H9 (cell line): ENCODE results near the gene ALAS1. TPM values are rescaled to one million over a fixed set of nuclear protein-coding genes. Genes with fewer than 3 reads are reported as not detected.

Source experiments
- DNase-seq: peaks from one replicate; pipeline ENCODE4 v3.0.0-alpha.2; 2017
- H2AFZ ChIP-seq: one replicate; pipeline ENCODE4 v1.6.1; 2013; ENCODE audit warnings: mild to moderate bottlenecking, low read length, control low read depth, moderate library complexity
- H2AK5ac ChIP-seq: 2 replicates; pipeline ENCODE4 v1.6.1; 2013; ENCODE audit warnings: low read length, control low read depth, mixed read lengths; ENCODE audit not compliant: insufficient read length
- H2BK120ac ChIP-seq: one replicate; pipeline ENCODE4 v1.6.1; 2013; ENCODE audit warnings: low read depth, mild to moderate bottlenecking, low read length, control low read depth, inconsistent platforms; ENCODE audit not compliant: poor library complexity, severe bottlenecking
- H2BK12ac ChIP-seq: 2 replicates; pipeline ENCODE4 v1.6.1; 2013; ENCODE audit warnings: low read length, control low read depth, mixed read lengths, low read depth; ENCODE audit not compliant: insufficient read length
- H2BK15ac ChIP-seq: 2 replicates; pipeline ENCODE4 v1.6.1; 2013; ENCODE audit warnings: low read depth, low read length, control low read depth
- H2BK20ac ChIP-seq: one replicate; pipeline ENCODE4 v1.6.1; 2013; ENCODE audit warnings: low read depth, mild to moderate bottlenecking, low read length, control low read depth, inconsistent platforms; ENCODE audit not compliant: poor library complexity, severe bottlenecking
- H2BK5ac ChIP-seq: 2 replicates; pipeline ENCODE4 v1.6.1; 2013; ENCODE audit warnings: low read length, control low read depth, mixed read lengths; ENCODE audit not compliant: insufficient read length
- H3K14ac ChIP-seq: 2 replicates; pipeline ENCODE4 v1.6.1; 2013; ENCODE audit warnings: low read length, control low read depth; ENCODE audit not compliant: insufficient read depth
- H3K18ac ChIP-seq: 2 replicates; pipeline ENCODE4 v1.6.1; 2013; ENCODE audit warnings: low read depth, mild to moderate bottlenecking, mixed read lengths, low read length, control low read depth; ENCODE audit not compliant: insufficient read length
- H3K23ac ChIP-seq: 2 replicates; pipeline ENCODE4 v1.6.1; 2013; ENCODE audit warnings: low read length, control low read depth, mixed read lengths, low read depth; ENCODE audit not compliant: insufficient read length
- H3K23me2 ChIP-seq: 2 replicates; pipeline ENCODE4 v1.6.1; 2013; ENCODE audit warnings: low read depth, mild to moderate bottlenecking, mixed read lengths, low read length, control low read depth; ENCODE audit not compliant: insufficient read length, poor library complexity, severe bottlenecking
- H3K27ac ChIP-seq: 2 replicates; pipeline ENCODE4 v1.5.1; 2013; ENCODE audit warnings: low read length, control low read depth, mixed read lengths, low read depth; ENCODE audit not compliant: insufficient read length
- H3K27me3 ChIP-seq: 2 replicates; pipeline ENCODE4 v1.6.1; 2013; ENCODE audit warnings: low read length, control low read depth, inconsistent platforms; ENCODE audit not compliant: insufficient read depth
- H3K4ac ChIP-seq: 2 replicates; pipeline ENCODE4 v1.6.1; 2013; ENCODE audit warnings: low read depth, mild to moderate bottlenecking, control low read depth, inconsistent platforms, low read length, moderate library complexity
- H3K4me1 ChIP-seq: 2 replicates; pipeline ENCODE4 v1.6.1; 2013; ENCODE audit warnings: low read length, control low read depth, inconsistent platforms; ENCODE audit not compliant: insufficient read depth
- H3K4me2 ChIP-seq: 2 replicates; pipeline ENCODE4 v1.6.1; 2013; ENCODE audit warnings: low read length, control low read depth, mixed read lengths; ENCODE audit not compliant: insufficient read length, insufficient read depth
- H3K56ac ChIP-seq: 2 replicates; pipeline ENCODE4 v1.6.1; 2013; ENCODE audit warnings: low read depth, mild to moderate bottlenecking, mixed read lengths, low read length, control low read depth; ENCODE audit not compliant: insufficient read length
- H3K79me1 ChIP-seq: 2 replicates; pipeline ENCODE4 v1.6.1; 2013; ENCODE audit warnings: low read depth, mild to moderate bottlenecking, moderate library complexity, low read length, control low read depth, inconsistent platforms; ENCODE audit not compliant: insufficient read depth, poor library complexity, severe bottlenecking
- H3K79me2 ChIP-seq: 2 replicates; pipeline ENCODE4 v1.6.1; 2013; ENCODE audit warnings: low read length, control low read depth, inconsistent platforms; ENCODE audit not compliant: insufficient read depth
- H3K9ac ChIP-seq: 2 replicates; pipeline ENCODE4 v1.6.1; 2013; ENCODE audit warnings: low read length, control low read depth, mixed read lengths; ENCODE audit not compliant: insufficient read length; ENCODE audit errors: extremely low read depth
- H3K9me3 ChIP-seq: one replicate; pipeline ENCODE4 v1.6.1; 2013; ENCODE audit warnings: low read depth, low read length, inconsistent platforms; ENCODE audit not compliant: control insufficient read depth
- H3T11ph ChIP-seq: one replicate; pipeline ENCODE4 v1.6.1; 2013; ENCODE audit warnings: mild to moderate bottlenecking, low read length, control low read depth, inconsistent platforms
- H4K20me1 ChIP-seq: one replicate; pipeline ENCODE4 v1.6.1; 2013; ENCODE audit not compliant: control insufficient read depth, insufficient read length, insufficient read depth
- H4K5ac ChIP-seq: 2 replicates; pipeline ENCODE4 v1.6.1; 2013; ENCODE audit warnings: low read depth, mild to moderate bottlenecking, mixed read lengths, low read length, control low read depth; ENCODE audit not compliant: insufficient read length
- H4K8ac ChIP-seq: replicated peaks from 2 replicates; pipeline ENCODE4 v1.6.1; 2013; ENCODE audit warnings: low read length, control low read depth, mixed read lengths, low read depth; ENCODE audit not compliant: insufficient read length
- H4K91ac ChIP-seq: 2 replicates; pipeline ENCODE4 v1.6.1; 2013; ENCODE audit warnings: low read depth, mild to moderate bottlenecking, moderate library complexity, mixed read lengths, low read length, control low read depth; ENCODE audit not compliant: insufficient read length
- H3K27ac Mint-ChIP-seq, 3 experiments: 2 replicates in 2 of 3; 3 replicates in 1 of 3; pipeline ENCODE4 v1.8.0; 2020 to 2021; ENCODE audit warnings: mixed read lengths in 3 of 3, mild to moderate bottlenecking in 1 of 3, moderate library complexity in 1 of 3
- H3K27me3 Mint-ChIP-seq: 2 replicates; pipeline ENCODE4 v1.8.0; 2021; ENCODE audit warnings: low read depth, mild to moderate bottlenecking, moderate library complexity, mixed read lengths
- H3K36me3 Mint-ChIP-seq, 3 experiments: 2 replicates in 2 of 3; 3 replicates in 1 of 3; pipeline ENCODE4 v1.8.0; 2020 to 2021; ENCODE audit warnings: low read depth in 3 of 3, mixed read lengths in 3 of 3; ENCODE audit not compliant: insufficient read depth in 1 of 3
- H3K4me1 Mint-ChIP-seq, 2 experiments: 2 replicates each; pipeline ENCODE4 v1.8.0; 2020; ENCODE audit warnings: mixed read lengths in 2 of 2
- H3K4me3 Mint-ChIP-seq, 2 experiments: 2 replicates in 1 of 2; 3 replicates in 1 of 2; pipeline ENCODE4 v1.8.0; 2020 to 2021; ENCODE audit warnings: mild to moderate bottlenecking in 2 of 2, mixed read lengths in 2 of 2, moderate library complexity in 1 of 2
- H3K9me3 Mint-ChIP-seq, 2 experiments: 2 replicates in 1 of 2; 3 replicates in 1 of 2; pipeline ENCODE4 v1.8.0; 2020; ENCODE audit warnings: mild to moderate bottlenecking in 2 of 2, mixed read lengths in 2 of 2, moderate library complexity in 1 of 2
- WGBS: extraction: QIAGEN DNeasy Blood & Tissue Kit; methylation state at CpG from one replicate; pipeline ENCODE4 v1.1.7; 2013; ENCODE audit warnings: missing lambda C conversion rate, low lambda C conversion rate, mixed read lengths; ENCODE audit not compliant: insufficient read length; ENCODE audit errors: extremely low coverage; 5-methylcytosine and 5-hydroxymethylcytosine counted together
- total RNA-seq: library from RNA; stranded (reverse); gene quantifications from 2 replicates; pipeline ENCODE4 v1.2.1, GENCODE V29; 2021
- TF ChIP-seq, protein P1 (sequence below): fragments of 200-600 bp; sonication (generic); conservative IDR thresholded peaks from 3 replicates; pipeline ENCODE4 v1.8.0; 2021; ENCODE audit warnings: antibody characterized with exemption, mild to moderate bottlenecking

ALAS1 gene
- total RNA-seq, 1 experiment from 2014 or later = 39.1 TPM

- no peak overlapping the region for H2BK120ac ChIP-seq
- Mint-ChIP-seq H3K4me3 (no peak overlapping the region), H3K27me3 (no peaks in the 10 kb centered on the region)
Measured at GRCh38 chr3:52149021-52149420, 48.9 kb upstream of the ALAS1 start.

More at GRCh38 chr3:52149021-52149420, 48.9 kb upstream of the ALAS1 start:
- no peak overlapping the region for H2BK12ac ChIP-seq
- no peak overlapping the region for H3K4me2 ChIP-seq
- H4K5ac ChIP-seq = no peak overlapping the region
- no peak overlapping the region for H2BK20ac ChIP-seq
- H4K8ac ChIP-seq = no peak overlapping the region
- no peak overlapping the region for H2BK15ac ChIP-seq
- no peaks in the 10 kb centered on the region for H3K79me1 ChIP-seq
- no peak overlapping the region for H3K9ac ChIP-seq
- no peak overlapping the region for H3T11ph ChIP-seq
- no peak overlapping the region for H3K18ac ChIP-seq
- H3K9me3 Mint-ChIP-seq = no peaks in the 10 kb centered on the region
- WGBS = no CpG with 5 or more reads among the region's 8 CpGs
- H2AFZ ChIP-seq = no peak overlapping the region
- H2BK5ac ChIP-seq = no peak overlapping the region
- H4K20me1 ChIP-seq = peaks cover 7% of the 10 kb centered on the region
- H3K27me3 ChIP-seq = no peaks in the 10 kb centered on the region
- no peaks in the 10 kb centered on the region for H3K4me1 ChIP-seq
- H2AK5ac ChIP-seq = no peak overlapping the region
- no peak overlapping the region; a peak in 1 of 7 replicates for H3K27ac Mint-ChIP-seq
- H3K36me3 Mint-ChIP-seq = peaks cover 21 to 57% (median 52%) of the 10 kb centered on the region in 3 experiments; a peak in 6 of 7 replicates
- H3K79me2 ChIP-seq = no peaks in the 10 kb centered on the region
- H3K4ac ChIP-seq = no peak overlapping the region
- H3K56ac ChIP-seq = no peak overlapping the region
- H4K91ac ChIP-seq = no peak overlapping the region
- peaks cover 7% of the 10 kb centered on the region for H3K23me2 ChIP-seq
- no peak for DNase-seq
- H3K9me3 ChIP-seq = no peaks in the 10 kb centered on the region
- no peak overlapping the region for H3K27ac ChIP-seq
- TF ChIP-seq, protein P1, sequence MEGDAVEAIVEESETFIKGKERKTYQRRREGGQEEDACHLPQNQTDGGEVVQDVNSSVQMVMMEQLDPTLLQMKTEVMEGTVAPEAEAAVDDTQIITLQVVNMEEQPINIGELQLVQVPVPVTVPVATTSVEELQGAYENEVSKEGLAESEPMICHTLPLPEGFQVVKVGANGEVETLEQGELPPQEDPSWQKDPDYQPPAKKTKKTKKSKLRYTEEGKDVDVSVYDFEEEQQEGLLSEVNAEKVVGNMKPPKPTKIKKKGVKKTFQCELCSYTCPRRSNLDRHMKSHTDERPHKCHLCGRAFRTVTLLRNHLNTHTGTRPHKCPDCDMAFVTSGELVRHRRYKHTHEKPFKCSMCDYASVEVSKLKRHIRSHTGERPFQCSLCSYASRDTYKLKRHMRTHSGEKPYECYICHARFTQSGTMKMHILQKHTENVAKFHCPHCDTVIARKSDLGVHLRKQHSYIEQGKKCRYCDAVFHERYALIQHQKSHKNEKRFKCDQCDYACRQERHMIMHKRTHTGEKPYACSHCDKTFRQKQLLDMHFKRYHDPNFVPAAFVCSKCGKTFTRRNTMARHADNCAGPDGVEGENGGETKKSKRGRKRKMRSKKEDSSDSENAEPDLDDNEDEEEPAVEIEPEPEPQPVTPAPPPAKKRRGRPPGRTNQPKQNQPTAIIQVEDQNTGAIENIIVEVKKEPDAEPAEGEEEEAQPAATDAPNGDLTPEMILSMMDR = no peak
- no peak overlapping the region for H3K14ac ChIP-seq
- no peak overlapping the region for H3K23ac ChIP-seq
- H3K4me1 Mint-ChIP-seq = peaks cover 12 to 13% of the 10 kb centered on the region in 2 experiments
